HG02884 (cell line): Measurements from ENCODE around the gene TMEM132C.

Source experiments
- ATAC-seq: cut with Tn5 transposase; IDR thresholded peaks from one replicate; pipeline ENCODE4 v1.9.1; 2021; ENCODE audit warnings: mild to moderate bottlenecking, moderate library complexity; ENCODE audit not compliant: unreplicated experiment

Gene TMEM132C

DNA sequence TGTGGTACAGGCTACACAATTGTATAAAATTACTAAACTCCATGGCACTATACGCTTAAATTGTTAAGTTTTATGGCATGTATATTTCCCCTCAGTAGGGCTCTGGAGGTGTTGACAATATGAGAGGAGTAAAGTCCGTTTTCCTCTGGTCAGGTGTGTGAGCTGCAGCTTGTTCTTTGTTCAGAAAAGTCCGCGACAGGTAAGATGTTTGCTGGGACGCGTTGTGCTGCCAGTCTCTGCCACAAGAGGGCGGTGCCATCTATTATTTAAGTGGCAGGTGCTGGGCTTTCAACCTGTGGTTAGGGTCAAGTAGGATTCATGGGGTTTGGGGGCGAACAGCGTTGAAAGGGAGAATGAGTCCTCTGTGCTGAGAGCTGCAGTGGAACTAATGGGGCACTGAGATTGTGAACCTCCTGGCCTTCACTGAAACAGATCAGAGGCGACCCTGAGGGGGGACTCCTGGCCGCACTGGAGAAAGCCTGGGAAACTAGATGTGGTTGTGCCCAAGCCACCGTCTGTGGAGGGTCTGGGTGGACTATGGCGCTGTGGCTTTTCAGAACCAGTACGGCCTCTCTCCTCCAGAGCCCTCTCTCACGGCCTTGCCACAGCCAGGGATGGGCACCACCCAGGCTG, 377.8 kb downstream of the TMEM132C start:
- no peak for ATAC-seq

DNA sequence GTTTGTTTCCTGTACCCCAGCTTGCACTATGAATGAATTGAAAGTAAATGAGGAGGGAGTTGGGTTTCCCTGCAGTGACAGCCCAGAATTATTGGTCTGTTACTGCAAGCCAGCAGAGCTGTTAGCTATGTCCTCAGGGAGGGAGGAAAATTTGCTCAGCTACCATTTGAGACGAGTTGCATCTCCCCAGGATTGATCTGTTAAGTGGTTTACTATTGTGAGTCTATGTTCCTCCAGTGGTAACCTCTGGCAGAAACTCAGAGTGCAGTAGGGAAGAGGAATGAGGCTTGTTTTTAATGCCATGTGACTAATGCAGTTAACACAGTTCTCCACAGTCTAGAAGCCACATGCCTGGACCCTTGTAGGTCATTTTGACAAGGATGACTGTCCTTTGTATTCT, 382.9 kb downstream of the TMEM132C start:
- no peak for ATAC-seq

DNA sequence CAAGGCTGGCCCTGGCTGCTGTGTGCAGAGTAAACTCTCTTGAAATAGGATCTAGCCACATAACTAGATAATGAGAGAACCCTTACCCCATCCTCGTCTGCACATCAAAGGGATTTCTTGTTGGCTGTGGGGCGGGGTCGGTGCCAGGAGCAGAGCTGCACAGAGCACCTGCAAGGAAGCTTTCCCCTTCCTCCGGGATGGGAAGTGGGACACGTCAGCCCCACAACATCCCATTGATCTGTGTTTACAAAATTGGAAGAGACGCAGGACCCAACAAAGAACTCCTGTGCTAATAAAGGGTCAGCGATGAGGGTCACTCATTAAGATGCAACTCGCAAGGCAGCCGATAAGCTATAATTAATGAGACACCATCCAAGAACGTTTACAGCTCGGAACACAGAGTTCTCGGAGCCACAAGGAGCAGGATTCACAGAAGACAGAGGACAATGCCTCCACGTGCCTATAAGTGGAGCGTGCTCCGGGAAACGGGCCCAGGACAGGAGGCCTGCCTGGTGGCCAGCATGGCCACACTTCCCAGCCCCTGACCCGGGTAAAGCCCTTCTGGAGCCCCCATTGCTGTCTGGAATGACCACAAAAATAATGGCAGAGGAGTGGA, 385.3 kb downstream of the TMEM132C start:
- ATAC-seq = no peak

DNA sequence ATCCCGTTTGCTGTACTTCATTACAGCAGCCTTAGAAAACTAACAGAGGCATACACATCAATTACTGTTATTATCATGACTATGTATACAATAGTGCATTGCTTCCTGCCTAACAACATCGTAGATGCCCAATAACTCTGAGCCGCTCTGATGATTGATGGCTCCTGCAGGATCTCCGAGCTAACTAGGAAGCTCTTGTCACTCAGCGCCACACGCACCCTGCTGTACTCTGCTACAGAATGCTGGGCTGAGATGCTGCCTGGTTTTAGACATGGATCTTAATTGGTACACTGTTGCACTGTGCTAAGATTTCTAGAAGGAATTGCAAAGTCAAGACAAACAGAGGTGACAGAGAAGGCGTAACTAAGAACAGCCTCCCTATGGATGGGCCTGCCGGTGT, 387.5 kb downstream of the TMEM132C start:
- ATAC-seq = no peak

DNA sequence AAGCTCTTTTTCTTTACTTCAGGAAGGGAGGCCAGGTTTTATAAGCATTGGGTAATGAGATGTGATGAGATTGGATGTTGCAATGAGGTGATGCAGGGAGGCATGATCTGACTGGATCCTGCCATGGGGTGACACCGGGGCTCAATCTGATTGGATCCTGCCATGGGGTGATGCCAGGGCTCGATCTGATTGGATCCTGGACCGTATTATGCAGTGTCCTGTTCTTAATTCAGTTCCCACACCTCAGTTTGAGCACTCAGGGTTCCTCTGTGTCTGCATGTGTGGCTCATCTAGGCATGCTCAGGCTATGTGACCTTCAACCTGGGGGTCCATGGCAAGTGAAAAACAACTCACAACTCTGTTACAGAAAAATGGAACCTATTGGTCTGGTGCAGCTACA, 390.4 kb downstream of the TMEM132C start:
- no peak for ATAC-seq

DNA sequence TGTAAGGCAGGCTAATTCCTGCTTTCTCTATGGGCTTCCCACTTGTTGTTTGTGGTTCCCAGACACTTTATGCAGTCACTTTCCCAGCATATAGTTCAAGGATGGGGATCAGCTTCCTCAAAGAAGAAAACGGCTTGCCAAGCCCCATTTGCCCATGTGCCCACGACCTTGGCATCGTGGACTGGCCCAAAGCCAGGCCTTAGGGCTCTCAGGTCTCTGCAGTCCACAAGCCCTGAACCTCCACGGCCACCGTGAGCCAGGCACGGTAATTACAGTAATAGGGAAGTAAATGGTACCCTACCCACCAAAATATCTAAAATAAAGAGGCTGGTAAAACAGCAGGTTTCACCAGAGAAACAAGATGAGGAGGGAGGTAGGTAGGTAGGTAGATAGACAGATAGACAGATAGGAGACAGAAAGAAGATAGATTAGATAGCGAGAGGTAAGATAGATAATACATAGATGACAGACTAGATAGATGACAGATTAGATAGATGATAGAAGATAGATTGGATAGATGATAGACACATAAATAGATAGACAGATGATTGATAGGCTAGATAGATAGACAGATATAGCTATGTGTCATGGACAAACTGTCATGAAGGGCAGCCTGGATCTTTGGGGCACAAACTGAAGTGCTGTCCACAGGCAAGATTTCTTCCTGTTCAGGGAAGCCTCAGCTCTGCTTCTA, 393.7 kb downstream of the TMEM132C start:
- no peak for ATAC-seq

DNA sequence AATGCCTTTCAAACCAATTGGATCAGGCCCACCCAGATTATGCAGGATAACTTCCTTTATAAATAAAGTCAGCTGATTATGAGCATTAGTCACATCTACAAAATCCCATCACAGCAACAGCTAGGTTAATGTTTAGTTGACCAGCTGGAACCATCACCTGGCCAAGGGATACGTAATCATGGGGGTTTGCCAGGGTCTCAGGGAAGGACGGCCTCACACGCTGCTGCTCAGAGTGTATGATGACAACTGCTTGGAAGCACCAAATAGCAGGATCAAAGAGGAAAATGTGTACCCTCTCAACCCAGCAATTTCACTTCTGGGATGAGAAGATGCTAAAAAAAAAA, 394.2 kb downstream of the TMEM132C start:
- no peak for ATAC-seq

DNA sequence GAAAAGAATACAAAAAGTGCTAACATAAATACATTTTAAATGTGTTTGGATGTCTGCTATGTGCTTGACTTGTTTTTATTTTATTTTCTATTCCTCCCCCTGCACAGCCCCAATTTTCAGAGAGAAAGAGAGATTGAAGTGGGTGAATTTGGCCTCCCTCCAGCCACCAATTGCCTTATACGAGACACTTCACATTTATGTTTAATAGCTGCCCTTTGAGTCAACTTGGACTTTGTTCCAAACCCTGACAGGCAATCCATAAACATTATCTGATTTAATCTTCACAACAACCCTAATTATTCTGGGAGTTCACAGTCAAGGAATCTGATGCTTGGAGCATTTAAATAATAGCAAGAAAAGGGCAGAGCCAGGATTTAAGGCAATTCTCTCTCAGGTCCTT, 395.1 kb downstream of the TMEM132C start:
- no peak for ATAC-seq

DNA sequence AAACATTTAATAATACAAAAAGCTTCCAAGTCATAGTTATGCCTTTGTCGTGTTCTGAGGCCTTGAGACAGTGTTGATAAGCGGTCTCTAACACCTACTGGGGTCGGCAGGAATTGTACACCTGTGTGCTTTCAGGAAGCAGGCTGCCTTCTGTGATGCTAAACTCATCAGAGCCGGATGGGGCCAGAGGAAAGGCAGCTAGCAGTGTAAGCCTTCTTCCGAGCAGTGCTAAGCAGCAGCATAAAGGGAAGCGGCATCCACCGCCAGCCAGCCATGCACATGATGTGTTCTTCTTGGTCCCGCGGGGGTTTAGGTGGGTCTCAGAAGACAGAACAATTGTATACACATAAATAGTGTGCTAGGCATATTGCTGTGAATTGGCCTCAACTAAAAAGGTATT, 397.5 kb downstream of the TMEM132C start:
- no peak for ATAC-seq

DNA sequence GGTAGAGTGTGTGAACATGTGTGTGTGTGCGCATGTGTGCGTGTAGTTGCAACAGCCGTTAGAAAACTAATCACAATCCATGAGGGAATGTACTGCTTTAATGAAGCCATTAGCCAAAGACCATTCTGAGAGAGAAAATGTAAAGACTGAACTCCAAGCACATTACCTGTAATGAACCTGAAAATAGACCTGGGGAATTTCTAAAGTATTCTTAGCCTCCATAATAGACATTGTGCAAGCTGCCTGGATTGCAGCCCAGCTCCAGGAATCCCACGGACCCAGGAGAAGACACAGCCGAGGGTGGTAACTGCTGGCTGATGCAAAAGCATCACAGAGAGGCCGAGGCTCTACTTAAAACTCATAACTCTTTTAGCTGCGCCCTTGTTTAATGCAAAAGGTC, 400.2 kb downstream of the TMEM132C start:
- ATAC-seq = no peak

DNA sequence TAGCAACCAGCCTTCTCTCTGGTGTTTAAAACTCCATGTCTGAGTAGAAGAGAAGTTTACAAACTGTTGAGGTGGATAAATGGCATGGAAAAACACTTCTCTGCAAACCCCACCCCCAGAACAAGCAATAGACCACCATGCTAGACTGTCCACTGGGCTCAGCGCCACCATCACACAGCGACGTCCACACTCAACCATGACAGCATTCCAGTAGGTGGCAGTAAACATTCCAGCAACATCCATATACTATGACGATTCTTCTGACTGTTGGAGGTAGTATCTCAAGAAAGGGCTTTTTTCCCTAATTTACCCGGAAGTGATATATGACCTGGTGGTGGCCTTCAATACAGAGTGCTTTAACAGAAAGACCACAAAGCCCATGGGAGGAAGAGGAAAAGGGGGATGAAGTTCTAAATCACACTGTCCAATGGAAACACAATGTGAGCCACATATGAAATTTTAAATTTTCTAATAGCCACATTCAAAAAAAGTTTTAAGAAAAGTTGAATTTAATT, 404.6 kb downstream of the TMEM132C start:
- no peak for ATAC-seq

DNA sequence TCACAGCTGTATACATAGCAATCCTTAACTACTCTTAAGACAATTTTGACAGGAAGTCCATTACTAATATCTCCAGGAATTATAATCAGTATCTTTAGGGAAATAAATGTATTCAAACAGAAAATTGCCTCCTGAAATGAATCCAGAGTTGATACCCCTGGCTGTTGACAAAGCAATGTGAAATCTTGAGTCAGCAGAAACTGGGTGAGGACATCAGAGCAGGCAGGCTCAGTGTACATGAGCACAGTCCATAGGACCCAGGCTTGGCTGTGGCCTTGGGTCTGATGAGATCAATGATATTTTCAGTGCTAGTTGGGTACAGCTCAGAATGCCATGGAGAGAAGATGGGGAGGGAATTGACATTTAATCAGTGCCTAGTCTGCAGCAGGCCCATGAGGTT, 405.5 kb downstream of the TMEM132C start:
- no peak for ATAC-seq

DNA sequence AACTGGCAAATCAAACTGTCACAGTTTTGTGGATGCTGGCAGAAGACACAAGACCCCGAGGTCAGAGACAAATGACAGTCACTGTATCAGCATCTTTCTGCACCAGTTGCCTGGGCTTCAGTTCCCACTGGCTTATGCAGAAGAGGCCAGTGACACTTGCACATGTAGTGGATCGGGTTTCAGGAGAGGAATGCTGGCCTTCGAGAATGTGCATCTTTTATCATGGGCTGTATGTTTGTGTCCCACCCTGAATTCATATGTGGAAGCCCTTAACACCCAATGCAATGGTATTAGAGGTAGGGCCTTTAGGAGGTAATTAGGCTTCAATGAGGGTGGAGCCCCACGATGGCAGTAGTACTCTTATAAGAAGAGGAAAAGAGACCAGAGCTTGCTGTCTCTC, 405.9 kb downstream of the TMEM132C start:
- no peak for ATAC-seq

DNA sequence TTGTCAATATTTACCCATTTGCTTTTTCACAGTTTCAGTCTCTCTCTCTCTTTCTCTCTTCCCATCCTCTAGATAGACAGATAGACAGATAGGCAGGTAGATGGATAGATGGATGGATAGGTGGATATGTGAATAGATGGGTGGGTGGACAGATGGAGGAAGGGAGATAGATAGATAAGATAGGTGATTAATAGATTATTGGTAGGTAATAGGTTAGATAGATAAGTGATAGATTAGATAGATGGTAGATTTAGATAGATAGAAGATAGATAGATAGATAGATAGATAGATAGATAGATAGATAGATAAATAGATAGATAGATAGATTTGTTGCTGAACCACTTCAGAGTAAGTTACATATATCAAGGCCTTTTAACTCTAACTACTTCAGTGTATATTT, 408.6 kb downstream of the TMEM132C start:
- ATAC-seq = no peak

DNA sequence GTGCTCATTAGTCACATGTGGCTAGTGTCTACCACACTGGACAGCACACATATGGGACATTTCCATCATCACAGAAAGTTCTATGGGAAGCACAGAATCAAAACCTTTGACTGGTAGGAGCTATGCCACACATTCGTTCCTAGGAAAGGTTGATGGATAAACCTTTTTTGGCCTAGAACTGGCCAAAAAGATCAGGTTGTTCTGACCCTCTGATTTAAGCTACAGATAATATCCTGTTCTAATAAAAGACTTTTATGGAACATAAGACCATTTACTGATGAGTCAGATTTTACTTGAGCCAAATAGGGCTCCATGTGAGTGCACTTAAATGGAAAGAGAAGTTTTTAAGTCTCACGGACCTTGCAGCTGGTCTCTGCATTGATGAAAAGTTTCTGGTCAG, 413.6 kb downstream of the TMEM132C start:
- ATAC-seq = no peak

DNA sequence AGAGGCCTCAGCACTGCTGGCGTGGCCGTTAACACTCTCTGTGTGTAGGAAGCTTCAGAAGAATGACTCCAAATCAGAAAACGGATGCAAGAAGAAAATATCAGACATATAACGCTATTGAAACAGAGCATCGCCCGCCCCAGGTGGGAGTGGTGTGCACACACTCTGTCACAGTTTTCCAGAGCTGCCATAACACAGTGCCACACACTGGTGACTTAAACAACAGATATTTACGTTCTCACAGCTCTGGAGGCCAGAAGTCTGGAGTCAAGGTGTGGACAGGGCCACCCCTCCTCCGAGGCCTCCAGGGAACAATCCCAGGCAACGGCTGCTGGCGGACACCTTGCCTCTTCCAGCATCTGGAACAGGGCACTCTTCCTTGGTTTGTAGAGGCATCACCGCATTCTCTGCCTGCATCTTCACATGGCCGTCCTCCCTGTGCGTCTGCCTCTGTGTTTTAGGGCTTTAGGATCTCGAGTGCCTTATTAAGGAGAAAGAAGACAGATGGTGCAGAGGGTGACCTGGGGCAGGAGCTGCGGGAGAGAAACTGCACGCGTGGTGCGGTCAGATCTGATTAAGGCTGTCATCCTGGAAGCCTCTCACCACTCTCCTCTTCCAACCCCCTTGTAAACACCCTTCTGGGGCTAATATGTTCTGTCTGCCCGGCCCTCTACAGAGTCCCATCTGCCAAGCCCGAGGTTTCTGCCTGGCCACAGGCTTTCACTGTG, 415.7 kb downstream of the TMEM132C start:
- ATAC-seq = no peak

DNA sequence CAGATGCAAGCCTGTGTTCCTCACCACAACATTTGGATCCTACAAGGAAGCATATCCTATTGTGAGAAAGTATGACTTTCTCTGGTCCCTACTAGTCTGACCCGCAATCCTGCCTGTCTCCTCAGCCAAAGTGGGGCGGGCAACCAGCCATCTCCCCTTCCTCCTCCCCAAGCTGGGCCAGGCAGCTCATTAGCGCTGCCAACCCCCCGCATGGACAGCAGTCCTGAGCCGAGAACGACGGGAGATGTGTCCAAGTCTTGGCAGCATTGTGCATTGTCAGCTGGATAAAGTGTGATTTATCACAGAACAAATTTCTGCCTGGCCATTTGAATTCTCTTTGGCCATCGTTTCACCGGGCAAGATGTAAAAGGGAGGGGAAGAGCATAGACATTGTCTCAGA, 417.4 kb downstream of the TMEM132C start:
- ATAC-seq = no peak

DNA sequence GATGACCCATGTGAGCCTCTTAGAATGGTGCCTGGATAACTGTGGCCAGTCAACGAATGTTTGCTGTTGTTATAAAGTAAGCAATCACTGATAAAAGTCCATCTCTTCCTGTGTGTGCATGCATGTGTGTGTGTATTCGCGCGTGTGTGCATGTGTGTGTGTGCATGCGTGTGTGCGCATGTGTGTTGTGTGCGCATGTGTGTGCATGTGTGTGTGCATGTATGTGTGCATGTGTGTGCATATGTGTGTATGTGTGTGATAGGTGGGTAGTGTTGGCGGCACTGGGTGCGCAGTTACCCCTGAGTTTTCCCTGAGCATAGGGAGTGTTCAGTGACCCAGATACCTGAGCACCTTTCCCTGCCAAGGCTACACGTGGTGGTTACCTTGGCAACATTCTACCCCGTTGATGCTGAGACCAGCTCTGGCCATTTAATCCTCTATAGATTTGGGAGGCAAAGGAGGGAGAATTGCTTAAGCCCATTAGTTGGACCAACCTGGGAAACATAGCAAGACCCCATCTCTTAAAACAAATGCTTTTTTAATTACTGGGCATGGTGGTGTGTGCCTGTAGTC, 419.0 kb downstream of the TMEM132C start:
- ATAC-seq = no peak

DNA sequence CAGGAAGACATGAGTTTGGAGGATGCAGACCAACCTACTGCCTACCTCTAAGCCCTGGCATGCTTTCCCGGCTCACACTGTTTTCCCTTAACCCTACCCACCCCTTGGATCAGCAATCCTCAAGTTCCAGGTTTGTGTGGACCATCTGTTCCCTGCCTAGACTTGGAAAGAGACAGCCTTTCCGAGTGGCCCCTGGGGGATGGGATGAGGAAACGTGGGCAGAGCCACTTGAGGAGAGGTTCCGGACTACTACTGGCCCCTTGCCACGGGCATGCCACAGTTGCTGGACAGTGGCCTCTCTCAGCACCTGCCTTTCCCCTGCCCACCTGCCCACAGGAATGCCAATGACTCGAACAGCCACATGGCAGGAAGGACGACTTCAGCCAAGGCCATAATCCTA, 420.9 kb downstream of the TMEM132C start:
- no peak for ATAC-seq

DNA sequence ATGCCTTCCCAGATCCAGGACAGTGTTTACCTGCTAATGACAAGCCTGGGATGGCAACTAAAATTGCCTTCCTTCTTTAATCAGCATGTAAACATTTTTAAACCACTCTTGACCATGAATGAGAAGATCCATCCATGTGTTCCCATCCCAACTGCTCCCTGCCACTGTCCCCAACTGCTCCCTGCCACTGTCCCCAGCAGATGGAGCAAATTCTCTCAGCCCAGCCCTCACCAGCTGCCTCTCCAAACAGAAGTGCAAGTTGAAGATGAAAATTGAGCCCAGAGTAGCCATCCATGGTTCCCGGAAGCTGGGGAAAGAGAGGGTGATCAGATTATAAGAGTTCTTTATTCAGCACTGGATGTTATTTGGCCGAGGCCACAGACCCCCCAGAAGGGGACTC, 423.7 kb downstream of the TMEM132C start:
- no peak for ATAC-seq

DNA sequence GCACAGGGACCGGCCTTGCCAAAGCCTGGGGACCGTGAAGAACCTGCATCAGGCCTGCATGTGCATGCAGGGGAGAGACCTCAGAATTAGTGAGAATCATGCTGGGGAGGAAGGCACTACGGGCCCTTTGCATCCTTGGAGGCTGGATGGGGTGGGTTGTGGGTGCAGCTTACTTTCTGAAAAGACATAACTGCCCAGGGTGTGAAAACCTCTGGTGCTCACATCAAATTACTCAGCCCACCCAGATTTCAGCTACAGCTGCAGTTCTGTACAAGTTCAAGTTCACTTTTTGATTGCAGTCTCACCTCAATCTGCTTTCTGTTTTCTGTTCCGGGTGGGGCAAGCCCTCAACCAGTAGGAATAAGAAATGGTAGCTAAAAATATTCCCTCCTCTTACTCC, 426.1 kb downstream of the TMEM132C start:
- ATAC-seq = no peak
